Coronary artery (tissue), 2 donors: ENCODE data around the gene TGFB2.

ENCODE experiments used
- DNase-seq: peaks from one replicate; pipeline ENCODE4 v3.0.0-alpha.2; 2017; ENCODE audit warnings: low spot score
- H3K27ac ChIP-seq, 2 donors: fragments of 200-600 bp; sonication (generic); one replicate each; pipeline ENCODE4 v1.5.1; 2016 to 2019
- H3K4me3 ChIP-seq: fragments of 200-600 bp; sonication (generic); 2 replicates; pipeline ENCODE4 v1.5.1; 2016; ENCODE audit warnings: mild to moderate bottlenecking, moderate library complexity
- TF ChIP-seq, protein P1 (sequence below): fragments of 200-600 bp; sonication (generic); IDR thresholded peaks from one replicate; pipeline ENCODE4 v1.5.1; 2019; ENCODE audit warnings: antibody characterized with exemption

The TGFB2 gene

DNA sequence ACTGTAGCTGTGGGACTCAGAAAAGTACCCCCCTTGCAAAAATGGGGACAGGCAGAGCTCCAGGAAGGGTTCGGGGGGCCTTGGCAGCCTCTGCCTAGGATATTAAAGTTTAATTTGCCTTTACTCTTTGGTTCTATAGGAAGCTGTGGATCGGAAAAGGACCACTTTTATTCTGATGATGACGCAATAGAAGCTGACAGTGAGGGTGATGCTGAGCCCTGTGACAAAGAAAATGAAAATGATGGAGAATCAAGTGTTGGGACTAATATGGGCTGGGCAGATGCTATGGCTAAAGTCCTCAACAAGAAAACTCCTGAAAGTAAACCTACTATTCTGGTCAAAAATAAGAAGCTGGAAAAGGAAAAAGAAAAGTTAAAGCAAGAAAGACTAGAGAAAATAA lies 43.0 kb upstream of the TGFB2 start:
- Histone ChIP-seq H3K4me3 (no peak overlapping the region), H3K27ac (no peak overlapping the region)
- TF ChIP-seq, protein P1, sequence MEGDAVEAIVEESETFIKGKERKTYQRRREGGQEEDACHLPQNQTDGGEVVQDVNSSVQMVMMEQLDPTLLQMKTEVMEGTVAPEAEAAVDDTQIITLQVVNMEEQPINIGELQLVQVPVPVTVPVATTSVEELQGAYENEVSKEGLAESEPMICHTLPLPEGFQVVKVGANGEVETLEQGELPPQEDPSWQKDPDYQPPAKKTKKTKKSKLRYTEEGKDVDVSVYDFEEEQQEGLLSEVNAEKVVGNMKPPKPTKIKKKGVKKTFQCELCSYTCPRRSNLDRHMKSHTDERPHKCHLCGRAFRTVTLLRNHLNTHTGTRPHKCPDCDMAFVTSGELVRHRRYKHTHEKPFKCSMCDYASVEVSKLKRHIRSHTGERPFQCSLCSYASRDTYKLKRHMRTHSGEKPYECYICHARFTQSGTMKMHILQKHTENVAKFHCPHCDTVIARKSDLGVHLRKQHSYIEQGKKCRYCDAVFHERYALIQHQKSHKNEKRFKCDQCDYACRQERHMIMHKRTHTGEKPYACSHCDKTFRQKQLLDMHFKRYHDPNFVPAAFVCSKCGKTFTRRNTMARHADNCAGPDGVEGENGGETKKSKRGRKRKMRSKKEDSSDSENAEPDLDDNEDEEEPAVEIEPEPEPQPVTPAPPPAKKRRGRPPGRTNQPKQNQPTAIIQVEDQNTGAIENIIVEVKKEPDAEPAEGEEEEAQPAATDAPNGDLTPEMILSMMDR: no peak
- DNase-seq: no peak

DNA sequence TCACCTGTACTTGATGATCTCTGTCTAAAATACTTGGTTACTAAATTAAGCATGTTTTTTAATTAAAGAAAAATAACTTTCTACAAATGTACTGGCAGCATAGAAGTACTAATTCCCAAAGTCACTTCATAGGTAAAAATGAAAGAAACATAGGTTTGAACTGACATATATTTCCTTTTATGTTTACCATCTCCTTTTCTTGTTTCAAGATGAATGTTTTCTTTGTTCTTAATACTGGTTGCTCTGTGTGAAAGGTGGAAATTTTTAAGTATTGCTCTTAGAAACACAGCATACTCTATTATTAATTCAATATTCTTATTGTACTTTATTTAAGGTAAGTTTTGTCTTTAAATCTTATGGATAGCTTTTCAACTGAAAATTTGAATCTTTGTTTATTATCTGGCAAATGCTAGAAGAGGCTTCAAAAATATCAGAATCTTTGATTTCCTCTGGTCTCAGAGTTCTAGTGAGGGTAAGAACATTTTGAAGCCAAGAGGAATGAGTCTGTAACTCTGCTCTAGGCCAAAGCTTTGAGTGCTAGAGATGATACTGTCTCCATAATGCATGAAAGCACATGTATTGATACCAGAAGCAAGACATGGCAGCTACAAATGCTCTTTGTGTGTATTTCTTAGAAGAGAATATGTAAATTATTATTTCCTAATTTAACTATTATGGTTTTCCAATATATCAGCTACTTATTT lies 41.8 kb upstream of the TGFB2 start:
- DNase-seq: no peak
- H3K27ac ChIP-seq: no peak overlapping the region
- TF ChIP-seq, protein P1: no peak
- no peak overlapping the region for H3K4me3 ChIP-seq

DNA sequence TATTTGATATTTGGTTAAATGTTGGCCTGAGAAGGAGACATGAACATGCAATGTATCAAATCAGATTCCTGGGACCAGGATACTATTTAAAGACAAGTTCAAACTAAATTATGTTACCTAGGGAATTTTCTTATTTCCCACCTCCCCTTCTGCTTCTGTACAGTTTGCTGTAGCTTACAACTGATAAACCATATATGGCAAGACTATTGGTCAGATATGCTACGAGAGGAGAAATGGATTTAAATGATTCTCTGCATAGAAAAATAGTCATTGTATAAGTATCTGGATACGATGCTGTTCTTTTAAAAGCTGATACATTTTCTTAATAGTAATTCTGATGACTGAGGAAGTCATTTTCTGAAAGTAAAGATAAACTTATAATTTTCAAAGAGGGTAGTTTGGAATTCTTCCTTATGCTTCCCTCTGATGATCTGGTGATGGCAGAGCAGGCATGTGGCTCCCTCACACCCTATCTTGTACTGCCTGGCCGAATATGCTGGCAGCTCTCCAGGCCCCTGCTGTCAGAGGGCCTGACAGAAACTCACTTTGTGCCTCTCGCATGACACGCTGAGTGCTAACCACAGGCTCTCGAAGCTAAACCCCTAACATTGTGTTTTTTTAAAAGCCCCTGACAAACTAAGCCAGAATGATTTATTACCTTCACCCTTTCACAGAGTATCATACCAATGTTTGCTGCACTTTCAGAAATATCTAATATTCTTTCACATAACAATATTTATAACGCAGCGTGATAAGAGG lies 40.7 kb upstream of the TGFB2 start:
- H3K27ac ChIP-seq: no peak overlapping the region
- DNase-seq: no peak
- TF ChIP-seq, protein P1: no peak

DNA sequence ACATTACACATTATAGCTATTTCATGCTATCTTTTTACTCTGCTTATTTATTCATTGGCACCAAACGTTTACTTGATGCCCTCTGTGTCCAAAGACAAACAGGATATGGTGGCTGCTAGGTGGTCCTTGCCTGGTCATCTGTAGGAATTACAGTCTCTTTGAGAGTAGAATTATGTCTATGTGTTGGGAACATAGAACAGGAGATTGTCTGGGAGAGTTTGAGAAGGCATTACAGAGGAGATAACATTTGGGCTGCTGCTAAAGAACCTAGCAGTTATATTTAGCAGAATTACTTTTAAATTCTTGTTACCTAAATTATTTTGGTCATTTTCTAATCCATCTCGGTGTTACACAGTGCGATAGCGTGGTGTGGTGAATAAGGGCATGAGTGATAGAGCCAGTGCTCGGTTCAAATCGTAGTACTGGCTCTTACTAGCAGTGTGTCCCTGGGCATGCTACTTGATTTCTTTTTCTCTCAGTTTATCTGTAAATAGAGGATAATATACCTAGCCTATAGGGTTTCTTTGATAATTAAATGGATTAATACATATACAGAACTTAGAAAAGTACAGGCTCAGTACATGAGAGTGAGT lies 39.6 kb upstream of the TGFB2 start:
- Histone ChIP-seq H3K27ac (no peak overlapping the region), H3K4me3 (no peak overlapping the region)
- TF ChIP-seq, protein P1: no peak
- no peak for DNase-seq

More for the DNA sequence above, 40.7 kb upstream of the TGFB2 start:
- H3K4me3 ChIP-seq: no peak overlapping the region

DNA sequence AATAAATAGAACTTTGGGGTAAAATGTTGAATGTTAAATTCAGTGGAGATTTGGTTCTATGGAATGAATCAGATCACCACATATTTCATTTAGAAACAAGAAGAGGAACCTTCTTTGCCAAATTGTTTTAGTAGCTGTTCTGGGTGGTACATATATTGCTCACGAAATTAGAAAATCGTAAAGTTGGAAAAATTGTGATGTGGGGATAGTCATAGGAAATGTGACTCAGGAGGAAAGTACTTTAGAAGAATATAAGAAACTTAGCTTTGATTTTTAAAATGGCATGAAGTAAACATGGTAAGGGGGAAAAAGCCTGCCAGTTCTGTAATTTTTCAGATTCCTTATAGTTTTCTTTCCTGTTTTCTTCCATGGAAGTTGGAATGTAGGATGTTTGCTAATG lies 32.6 kb upstream of the TGFB2 start:
- TF ChIP-seq, protein P1: no peak
- Histone ChIP-seq H3K4me3 (no peak overlapping the region), H3K27ac (no peak overlapping the region)
- no peak for DNase-seq

DNA sequence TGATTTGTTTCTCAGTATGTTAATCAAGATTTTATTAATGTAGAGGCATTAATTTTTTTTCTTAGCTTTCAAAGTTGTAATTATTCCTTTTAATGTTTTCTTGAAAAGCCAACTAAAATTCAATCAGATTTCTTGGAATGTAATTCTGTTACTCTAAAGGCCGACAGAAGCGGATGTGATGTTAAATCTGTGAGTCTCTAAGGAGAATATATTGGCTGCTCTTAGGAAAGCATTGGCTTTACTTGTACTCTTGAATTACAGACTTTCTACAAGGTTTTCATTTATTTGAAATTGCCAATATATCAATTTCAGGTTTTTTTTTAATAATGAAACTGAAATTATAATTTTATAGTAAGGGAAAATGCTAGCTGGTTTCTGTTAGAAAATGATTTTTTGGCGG lies 30.8 kb upstream of the TGFB2 start:
- TF ChIP-seq, protein P1: no peak
- H3K4me3 ChIP-seq: no peak overlapping the region
- H3K27ac ChIP-seq: no peak overlapping the region
- DNase-seq: no peak
